Osteoblast (primary cell): Measurements from ENCODE around the gene AKAP8. TPM values are rescaled to one million over a fixed set of nuclear protein-coding genes. Genes with fewer than 3 reads are reported as not detected.
A peak's percentile ranks its signal among the peaks of the same experiment; 100 is the strongest.

Experiments
- DNase-seq: peaks from one replicate; pipeline ENCODE4 v3.0.0; 2011; ENCODE audit warnings: low spot score, mixed read lengths; ENCODE audit not compliant: insufficient read length; ENCODE audit errors: missing footprints
- H2AFZ ChIP-seq: 2 replicates; pipeline ENCODE4 v1.6.0; 2011; ENCODE audit warnings: mild to moderate bottlenecking, low read length
- H3K27ac ChIP-seq: 2 replicates; pipeline ENCODE4 v1.5.1; 2011; ENCODE audit warnings: mild to moderate bottlenecking, low read depth, low read length, moderate library complexity
- H3K27me3 ChIP-seq: 2 replicates; pipeline ENCODE4 v1.6.0; 2012; ENCODE audit warnings: mild to moderate bottlenecking, control low read depth, inconsistent platforms, low read length, moderate library complexity; ENCODE audit not compliant: insufficient read depth
- H3K36me3 ChIP-seq: 2 replicates; pipeline ENCODE4 v1.5.1; 2011; ENCODE audit warnings: mild to moderate bottlenecking, low read length, control low read depth, moderate library complexity; ENCODE audit not compliant: insufficient read depth
- H3K4me1 ChIP-seq: 2 replicates; pipeline ENCODE4 v1.5.1; 2011; ENCODE audit warnings: mild to moderate bottlenecking, low read length, control low read depth, moderate library complexity; ENCODE audit not compliant: insufficient read depth
- H3K4me2 ChIP-seq: 2 replicates; pipeline ENCODE4 v1.6.0; 2011; ENCODE audit warnings: mild to moderate bottlenecking, low read length; ENCODE audit not compliant: insufficient read depth
- H3K4me3 ChIP-seq: fragments of 200-600 bp; sonication (generic); 3 replicates; pipeline ENCODE4 v1.5.1; 2012; ENCODE audit warnings: mild to moderate bottlenecking, low read length, inconsistent platforms; ENCODE audit not compliant: insufficient read depth
- H3K79me2 ChIP-seq: 2 replicates; pipeline ENCODE4 v1.6.0; 2012; ENCODE audit warnings: mild to moderate bottlenecking, low read length, control low read depth, inconsistent platforms; ENCODE audit not compliant: insufficient read depth
- H3K9me3 ChIP-seq: 2 replicates; pipeline ENCODE4 v1.5.1; 2011; ENCODE audit warnings: low read depth, low read length, control low read depth
- H4K20me1 ChIP-seq: 2 replicates; pipeline ENCODE4 v1.6.0; 2012; ENCODE audit warnings: mild to moderate bottlenecking, low read length, control low read depth; ENCODE audit not compliant: insufficient read depth
- total RNA-seq: library from RNA; depleted of rRNA; stranded (reverse); fragments of >200 nt; gene quantifications from 2 replicates; pipeline ENCODE4 v1.2.3, GENCODE V29; 2012
- TF ChIP-seq, protein P1 (sequence below): IDR thresholded peaks from 2 replicates; pipeline ENCODE4 v1.5.1; 2011; ENCODE audit warnings: mild to moderate bottlenecking, low read depth, low read length, moderate library complexity; ENCODE audit errors: extremely low read depth

The AKAP8 gene
- total RNA-seq, 1 donor = 18.1 TPM

DNA sequence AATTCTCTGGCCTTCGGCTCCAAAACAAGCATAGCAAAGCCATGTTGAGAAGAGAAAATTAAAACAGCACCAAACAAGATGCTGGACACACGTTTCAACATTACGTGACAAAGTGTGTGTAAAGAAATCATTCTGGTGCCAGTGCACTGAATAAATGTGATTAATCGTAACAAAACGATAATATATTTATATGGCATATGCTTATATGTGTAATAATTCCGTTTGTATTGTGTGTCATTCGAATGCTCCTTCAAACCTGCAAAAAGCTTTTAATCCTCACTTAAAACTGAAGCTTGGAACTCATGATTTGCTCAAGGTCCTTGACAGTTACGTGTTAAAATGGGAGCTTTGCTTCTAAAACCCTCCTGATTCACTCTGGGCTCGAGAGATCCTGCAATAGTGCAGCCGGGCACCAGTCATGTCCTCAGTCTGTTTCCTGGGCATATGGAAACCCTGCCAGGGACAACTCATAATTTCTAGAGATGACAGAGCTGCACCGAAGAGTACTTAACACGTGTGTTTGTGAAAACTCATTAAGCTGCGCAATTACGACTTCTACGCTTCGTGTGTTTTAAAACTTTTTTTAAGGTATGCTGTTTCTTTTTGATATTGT lies 39.9 kb upstream of the AKAP8 start:
- Histone ChIP-seq H3K27me3 (no peaks in the 10 kb centered on the region), H3K4me3 (peak overlapping the region; percentile 93), H3K9me3 (no peaks in the 10 kb centered on the region), H3K36me3 (peaks cover 31% of the 10 kb centered on the region), H4K20me1 (peaks cover 39% of the 10 kb centered on the region), H2AFZ (peak overlapping the region; percentile 83), H3K27ac (peak overlapping the region; percentile 54), H3K79me2 (peaks cover 42% of the 10 kb centered on the region), H3K4me2 (peak overlapping the region; percentile 96), H3K4me1 (peaks cover 21% of the 10 kb centered on the region)
- peak; percentile 96 for DNase-seq
- TF ChIP-seq, protein P1, sequence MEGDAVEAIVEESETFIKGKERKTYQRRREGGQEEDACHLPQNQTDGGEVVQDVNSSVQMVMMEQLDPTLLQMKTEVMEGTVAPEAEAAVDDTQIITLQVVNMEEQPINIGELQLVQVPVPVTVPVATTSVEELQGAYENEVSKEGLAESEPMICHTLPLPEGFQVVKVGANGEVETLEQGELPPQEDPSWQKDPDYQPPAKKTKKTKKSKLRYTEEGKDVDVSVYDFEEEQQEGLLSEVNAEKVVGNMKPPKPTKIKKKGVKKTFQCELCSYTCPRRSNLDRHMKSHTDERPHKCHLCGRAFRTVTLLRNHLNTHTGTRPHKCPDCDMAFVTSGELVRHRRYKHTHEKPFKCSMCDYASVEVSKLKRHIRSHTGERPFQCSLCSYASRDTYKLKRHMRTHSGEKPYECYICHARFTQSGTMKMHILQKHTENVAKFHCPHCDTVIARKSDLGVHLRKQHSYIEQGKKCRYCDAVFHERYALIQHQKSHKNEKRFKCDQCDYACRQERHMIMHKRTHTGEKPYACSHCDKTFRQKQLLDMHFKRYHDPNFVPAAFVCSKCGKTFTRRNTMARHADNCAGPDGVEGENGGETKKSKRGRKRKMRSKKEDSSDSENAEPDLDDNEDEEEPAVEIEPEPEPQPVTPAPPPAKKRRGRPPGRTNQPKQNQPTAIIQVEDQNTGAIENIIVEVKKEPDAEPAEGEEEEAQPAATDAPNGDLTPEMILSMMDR = no peak

DNA sequence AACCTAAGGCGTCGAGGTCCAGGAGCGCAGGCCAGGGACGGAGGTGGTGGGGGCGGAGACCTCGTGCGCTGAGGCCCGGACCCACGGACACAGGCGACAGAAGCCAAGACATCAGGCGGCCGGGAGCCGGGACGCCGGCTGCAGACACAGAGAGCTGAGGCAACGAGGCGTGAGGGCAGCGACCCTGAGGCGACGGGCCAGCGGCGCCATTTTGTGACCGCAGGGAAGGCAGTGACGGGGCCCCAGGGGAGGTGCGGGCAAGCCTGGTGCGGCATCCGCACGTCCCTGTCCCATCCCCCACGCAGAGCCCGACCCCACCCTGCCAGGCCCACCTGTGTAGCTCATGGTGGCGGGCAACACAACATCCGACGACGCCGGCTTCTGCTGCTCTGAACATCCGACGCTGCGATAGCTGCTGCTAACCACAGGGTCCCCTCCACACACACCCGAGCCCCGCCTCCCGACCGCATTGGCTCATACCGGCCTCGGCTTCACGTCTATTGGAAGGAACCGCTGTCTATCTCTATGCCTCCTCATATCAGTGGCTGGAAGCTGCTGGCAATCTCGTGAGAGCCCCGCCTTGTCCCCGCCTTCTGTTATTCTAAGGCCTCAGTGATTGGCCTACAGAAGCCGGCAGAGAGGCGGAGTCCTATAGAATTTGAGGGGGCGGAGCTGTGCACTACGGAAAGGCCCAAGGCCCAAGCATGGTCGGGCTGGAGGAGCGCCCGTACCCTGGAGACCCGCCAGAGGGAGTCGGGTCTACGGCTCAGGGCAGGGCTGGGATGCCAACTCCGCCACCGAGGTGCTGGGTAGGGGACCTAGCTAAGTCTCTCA lies 39.2 kb upstream of the AKAP8 start, which contains the start of gene AKAP8L:
Gene AKAP8L, minus strand, starts transcription at position 410 of the 834 bp plus-strand sequence. Its CDS starts 65 bp downstream, at position 345.
- Histone ChIP-seq H2AFZ (peak within 1 kb of the TSS; percentile 90), H3K79me2 (peaks cover 49% of the 10 kb centered on the region), H3K27me3 (no peaks in the 10 kb centered on the region), H3K4me3 (peak within 1 kb of the TSS; percentile 93), H3K36me3 (peaks cover 24% of the 10 kb centered on the region), H3K9me3 (no peaks in the 10 kb centered on the region), H3K27ac (peak within 1 kb of the TSS; percentile 89), H4K20me1 (peaks cover 40% of the 10 kb centered on the region), H3K4me1 (peaks cover 21% of the 10 kb centered on the region), H3K4me2 (peak within 1 kb of the TSS; percentile 96)
- DNase-seq = peak; percentile 100
- TF ChIP-seq, protein P1 = peak; percentile 44

DNA sequence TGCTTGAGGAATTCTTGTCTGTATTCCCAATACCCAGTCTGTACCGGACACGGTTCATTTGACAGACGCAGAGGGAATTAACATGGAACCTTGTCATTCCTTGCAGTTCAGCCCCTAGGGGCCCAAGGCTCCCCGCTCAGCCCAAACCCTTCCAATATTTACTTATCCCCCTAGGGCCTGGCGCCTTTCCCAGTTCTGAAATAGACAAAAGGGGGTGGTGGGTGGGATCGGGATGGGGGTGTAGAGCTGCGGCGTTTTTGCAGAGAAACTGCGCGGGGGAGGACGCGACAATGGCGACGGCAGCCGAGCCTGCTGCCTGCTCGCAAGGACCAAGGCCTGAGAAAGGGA lies 38.6 kb upstream of the AKAP8 start:
- DNase-seq = peak; percentile 78
- Histone ChIP-seq H3K36me3 (peaks cover 18% of the 10 kb centered on the region), H3K79me2 (peaks cover 55% of the 10 kb centered on the region), H3K27me3 (no peaks in the 10 kb centered on the region), H3K4me3 (peak overlapping the region; percentile 93), H3K4me1 (peaks cover 21% of the 10 kb centered on the region), H3K9me3 (no peaks in the 10 kb centered on the region), H3K27ac (peak overlapping the region; percentile 89), H2AFZ (peak overlapping the region; percentile 90), H4K20me1 (peaks cover 43% of the 10 kb centered on the region), H3K4me2 (peak overlapping the region; percentile 96)
- TF ChIP-seq, protein P1 = no peak

DNA sequence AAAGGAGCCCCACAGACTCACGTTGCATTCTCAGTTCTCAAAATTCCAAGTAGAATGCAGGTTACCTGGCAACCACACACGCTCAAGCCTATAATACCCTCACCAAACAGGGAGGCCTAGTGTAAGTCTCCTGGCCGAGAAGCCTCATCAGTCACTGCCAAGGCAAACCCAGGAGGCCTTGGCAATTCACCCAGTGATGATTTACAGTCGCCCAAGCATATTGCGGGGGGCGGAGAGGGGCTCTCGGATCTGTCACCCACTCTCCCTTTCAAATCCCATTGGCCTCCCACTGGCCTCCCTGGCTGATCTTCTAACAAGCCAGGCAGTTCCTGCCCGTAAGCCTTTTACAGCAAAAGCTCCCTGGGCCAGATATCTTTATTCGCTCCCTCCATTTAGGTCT lies 38.1 kb upstream of the AKAP8 start:
- DNase-seq = peak; percentile 92
- H3K4me3 ChIP-seq = peak overlapping the region; percentile 93
- peaks cover 16% of the 10 kb centered on the region for H3K36me3 ChIP-seq
- peaks cover 60% of the 10 kb centered on the region for H3K79me2 ChIP-seq
- no peak overlapping the region for H2AFZ ChIP-seq
- H3K4me2 ChIP-seq = peak overlapping the region; percentile 96
- H3K27ac ChIP-seq = peak overlapping the region; percentile 89
- TF ChIP-seq, protein P1 = no peak
- H3K4me1 ChIP-seq = peaks cover 21% of the 10 kb centered on the region
- peaks cover 48% of the 10 kb centered on the region for H4K20me1 ChIP-seq
- H3K9me3 ChIP-seq = no peaks in the 10 kb centered on the region
- H3K27me3 ChIP-seq = no peaks in the 10 kb centered on the region
